COLO668 (cell line): ENCODE data around the gene ADAP2.
A peak's percentile ranks its signal among the peaks of the same experiment; 100 is the strongest.
"Not testable (repeated sequence)": the region's sequence is repeated elsewhere in the genome, so short reads cannot be mapped to it uniquely, and the experiment has no call there.

Source experiments
- DNase-seq: peaks from one replicate; lab custom pipeline; 2025; ENCODE audit not compliant: unreplicated experiment; lab: John Stamatoyannopoulos, UW

Gene ADAP2

DNA sequence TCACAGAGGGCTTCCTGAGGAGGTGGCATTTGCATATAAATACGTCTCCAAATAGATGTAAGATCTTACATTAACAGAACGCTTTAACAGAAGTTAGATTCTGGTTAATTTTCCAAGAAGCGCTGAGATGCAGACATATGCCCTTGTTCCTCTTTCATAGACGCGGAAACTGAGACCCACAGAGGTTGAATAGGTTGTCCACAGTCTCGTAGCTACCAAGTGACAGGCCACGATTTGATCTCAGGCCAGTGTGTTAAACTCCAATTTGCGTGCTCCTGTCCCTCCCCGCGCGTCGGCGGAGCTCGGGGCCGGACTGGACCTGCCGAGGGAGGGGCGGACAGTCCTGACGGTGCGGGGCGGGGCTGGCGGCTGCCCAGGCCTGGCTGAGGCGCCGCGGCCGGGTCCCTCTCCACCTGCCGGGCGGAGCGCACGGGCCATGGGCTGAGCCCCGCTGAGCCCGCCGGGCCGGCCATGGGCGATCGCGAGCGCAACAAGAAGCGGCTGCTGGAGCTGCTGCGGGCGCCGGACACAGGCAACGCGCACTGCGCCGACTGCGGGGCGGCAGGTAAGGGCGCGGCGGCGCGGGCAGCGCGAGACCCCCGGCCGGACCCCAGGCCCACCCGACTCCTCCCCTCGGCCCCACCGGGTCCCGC is at the start of gene ADAP2:
Gene ADAP2, plus strand, starts transcription at position 402 of the 653 bp plus-strand sequence. Its CDS starts 70 bp downstream, at position 472.
- peak; percentile 24 for DNase-seq

DNA sequence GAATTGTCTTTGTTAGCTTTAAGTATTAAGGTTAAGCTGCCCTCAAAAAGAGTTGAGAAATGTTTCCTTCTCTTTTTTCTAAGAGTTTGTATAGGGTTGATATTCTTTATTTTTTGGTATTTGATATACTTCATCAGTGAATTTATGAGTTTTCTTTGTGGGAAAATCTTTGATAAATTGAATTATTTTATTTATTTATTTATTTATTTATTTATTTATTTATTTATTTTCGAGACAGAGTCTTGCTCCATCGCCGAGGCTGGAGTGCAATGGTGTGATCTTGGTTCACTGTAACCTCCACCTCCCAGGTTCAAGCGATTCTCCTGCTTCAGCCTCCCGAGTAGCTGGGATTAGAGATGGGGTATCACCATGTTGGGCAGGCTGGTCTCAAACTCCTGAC is 35.6 kb upstream of the ADAP2 start:
- DNase-seq = no peak

- DNase-seq = no peak
Measured at GRCh38 chr17:30894236-30894635, 27.5 kb upstream of the ADAP2 start.

- no peak for DNase-seq
Measured at GRCh38 chr17:30897311-30897710, 24.4 kb upstream of the ADAP2 start.

- peak; percentile 13 for DNase-seq
Measured at GRCh38 chr17:30905742-30906100, 16.0 kb upstream of the ADAP2 start.

GRCh38 chr17:30906101-30906911 is 15.4 kb upstream of the ADAP2 start, which contains the start of gene TEFM:
TSS of gene TEFM (minus strand) at chr17:30906238. CDS start at chr17:30906198, 40 bp downstream.
- DNase-seq = peak; percentile 81

DNA sequence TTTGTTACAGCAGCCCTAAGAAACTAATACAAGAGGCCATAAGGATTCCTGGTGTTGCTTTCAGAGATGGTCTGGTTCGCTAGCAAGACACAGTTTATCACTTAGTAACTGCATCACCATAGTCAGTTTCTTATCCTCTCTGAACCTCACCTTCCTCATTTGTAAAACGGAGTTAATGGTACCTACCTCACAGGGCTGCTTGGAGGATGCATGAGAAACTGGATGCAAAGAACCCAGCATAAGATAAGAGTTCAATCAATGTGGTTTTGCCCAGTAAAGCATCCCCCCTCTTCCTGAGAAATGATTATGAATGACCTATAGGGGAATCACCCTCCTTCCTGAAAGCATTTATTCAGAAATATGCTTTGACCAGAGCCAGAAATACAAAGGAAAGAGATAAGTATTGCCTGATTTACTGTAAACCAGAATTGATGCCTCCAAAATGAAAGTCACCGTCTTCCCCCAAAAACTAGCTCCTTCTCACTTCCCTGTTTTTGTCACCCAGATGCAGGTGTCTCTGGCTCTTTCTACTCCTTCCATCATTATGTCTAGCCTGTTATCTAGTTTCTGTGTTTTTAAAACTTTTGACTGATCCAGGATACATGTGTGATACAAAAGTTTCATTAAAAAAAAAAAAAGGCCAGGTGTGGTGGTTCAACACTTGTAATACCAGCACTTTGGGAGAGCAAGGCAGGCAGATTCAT is 12.9 kb upstream of the ADAP2 start:
- no peak for DNase-seq

DNA sequence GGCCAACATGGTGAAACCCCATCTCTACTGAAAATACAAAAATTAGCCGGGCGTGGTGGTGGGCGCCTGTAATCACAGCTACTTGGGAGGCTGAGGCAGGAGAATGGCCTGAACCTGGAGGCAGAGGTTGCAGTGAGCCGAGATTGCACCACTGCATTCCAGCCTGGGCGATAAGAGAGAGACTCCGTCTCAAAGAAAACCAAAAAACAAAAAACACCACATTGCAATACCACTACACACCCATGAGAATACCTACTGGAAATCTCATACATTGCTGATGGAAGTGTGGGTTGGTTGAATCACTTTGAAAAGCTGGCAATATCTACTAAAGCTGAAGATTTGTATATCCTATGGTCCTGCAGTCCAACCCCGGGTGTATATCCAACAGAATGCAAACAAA is 11.6 kb upstream of the ADAP2 start:
- DNase-seq = not testable (repeated sequence)

GRCh38 chr17:30913955-30914354 is 7.8 kb upstream of the ADAP2 start:
- no peak for DNase-seq

DNA sequence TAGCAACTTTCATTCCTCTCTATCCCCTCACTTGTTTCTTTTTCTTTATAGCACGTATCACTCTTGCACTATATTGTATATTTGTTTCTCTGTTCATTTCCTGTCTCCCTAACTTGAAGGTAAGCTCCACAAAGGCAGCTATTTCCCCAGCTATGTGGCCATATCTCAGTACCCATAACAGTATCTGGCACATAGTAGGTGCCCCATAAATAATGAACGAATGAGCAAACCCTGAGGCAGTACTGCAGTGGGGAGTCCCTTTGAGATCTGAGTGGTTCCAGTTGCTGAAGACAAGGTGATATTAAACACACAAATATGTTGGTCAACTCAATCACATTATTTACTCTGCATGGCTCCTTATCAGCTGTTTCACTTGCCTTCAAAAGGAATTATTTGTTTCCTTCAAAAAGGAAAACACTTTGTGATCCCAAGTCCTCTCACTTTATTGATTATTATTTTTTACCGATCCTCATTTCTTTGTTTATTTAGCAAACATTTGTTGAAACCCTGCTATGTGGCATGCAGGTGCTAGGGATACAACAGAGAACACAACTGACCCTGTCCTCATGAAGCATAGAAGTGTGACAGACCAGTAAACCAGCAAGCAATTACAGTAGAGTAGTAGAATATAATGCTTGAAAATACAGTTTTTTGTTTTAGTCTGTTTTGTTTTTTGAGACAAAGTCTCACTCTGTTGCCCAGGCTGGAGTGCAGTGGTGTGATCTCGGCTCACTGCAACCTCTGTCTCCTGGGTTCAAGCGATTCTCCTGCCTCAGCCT is 5.7 kb upstream of the ADAP2 start:
- no peak for DNase-seq

DNA sequence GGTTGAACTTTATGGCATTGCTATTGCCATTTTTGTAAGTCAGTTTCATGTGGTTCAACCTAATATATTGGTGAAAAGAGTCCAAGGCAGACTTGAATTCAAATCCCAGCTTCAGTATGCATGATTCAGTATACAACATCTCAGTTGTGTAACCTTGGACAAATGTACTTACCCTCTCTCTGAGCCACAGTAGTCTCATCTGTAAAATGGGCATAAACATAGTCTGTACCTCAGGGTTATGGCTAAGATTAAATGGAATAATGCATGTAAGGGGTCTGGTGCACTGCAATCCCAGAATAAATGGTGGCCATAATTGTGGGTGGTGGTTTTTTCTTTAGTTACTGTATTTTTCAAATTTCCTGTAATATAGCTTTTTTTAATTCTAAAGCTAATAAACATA is 4.7 kb upstream of the ADAP2 start:
- DNase-seq = no peak

DNA sequence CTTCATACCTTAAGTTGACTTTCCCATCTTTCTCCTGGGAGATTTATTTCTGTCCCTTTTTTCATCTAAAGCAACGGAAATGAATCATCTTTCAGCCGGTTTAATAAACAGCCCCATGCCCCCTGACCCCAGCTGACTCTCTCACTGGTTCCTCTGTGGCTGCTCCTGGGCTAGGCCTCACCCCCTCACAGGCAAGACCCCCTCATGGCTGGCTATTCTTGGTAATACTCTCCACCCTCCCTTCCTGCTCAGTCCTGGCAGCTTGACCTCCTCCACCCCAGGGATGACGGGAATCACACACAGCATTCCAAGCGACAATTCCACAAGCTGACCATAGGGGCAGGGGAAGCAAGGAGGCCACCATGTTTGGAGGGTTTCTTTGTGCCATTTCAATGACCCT is 1.5 kb upstream of the ADAP2 start:
- DNase-seq = no peak

DNA sequence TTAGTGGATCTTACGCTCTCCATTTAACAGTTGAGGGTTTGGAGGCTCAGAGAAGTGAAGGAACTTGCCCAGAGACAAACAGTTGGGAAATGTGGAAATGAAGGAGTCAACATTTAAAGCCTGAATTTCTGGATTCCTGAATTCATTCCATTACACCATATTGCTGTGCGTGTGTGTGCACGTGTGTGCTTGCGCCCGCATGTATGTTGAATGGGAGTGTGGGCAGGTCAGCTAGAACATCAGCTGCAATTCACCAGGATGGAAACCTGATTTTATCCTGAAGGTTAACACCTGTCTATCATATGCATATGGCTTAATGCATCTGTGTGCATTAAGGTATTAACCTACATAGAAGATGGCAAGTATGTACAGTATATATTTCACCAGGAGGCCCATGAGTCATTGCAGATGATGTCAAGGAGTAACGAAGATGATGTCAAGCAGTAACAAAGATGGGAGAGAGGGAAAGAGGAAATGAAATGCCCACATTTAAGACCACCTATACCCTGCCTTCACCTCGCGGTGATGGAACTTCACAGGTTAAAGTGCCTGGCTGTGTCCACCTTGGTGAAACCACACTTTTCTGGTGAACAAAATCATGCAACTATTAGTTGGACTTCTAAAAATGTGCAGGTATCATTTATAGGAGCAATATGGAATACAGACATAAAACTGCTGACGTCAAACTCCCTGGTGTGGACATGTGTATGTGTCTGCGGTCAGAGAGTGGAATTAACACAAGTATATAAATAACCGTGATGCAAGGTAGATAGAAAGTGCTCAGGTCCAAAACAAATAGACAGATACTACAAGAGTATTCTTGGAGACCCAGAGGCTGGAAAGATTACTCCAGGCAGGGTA is 832 bp upstream of the ADAP2 start:
- DNase-seq = no peak

DNA sequence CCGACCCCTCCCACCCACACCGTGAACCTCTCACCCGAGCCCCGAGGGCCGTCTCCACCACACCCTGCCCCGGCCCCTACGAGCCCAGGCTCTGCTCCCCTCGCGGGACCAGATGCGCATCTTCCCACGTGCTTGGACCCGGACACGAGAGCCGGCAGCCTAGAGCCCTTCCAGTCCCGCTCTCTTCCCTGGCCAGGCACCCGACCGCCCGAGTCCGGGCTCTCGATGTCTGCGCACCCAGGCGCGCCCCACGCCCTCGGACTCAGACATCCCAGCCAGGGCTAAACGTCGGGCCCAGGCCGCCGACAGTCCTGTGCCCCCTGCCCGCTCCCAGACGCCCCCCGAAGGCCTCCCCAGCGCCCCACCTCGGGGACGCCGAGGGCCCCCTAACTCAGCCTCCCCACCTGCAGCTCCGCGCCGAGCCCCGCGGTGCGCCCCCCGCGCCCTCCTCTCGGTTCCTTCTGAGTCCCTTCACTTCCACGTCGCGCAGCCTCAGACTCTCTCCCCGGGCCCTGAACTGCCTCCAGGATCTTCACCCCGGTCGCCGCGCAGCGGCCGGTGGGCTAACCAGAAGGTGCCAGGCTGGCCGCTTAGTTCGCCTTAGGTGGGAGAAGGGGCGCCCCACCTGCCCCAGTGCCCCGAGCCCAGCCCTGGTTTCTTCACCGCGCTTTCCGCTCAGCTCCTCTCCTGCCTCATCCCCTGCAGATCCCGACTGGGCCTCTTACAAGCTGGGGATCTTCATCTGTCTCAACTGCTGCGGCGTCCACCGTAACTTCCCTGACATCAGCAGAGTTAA is 688 bp downstream of the ADAP2 start:
- no peak for DNase-seq

DNA sequence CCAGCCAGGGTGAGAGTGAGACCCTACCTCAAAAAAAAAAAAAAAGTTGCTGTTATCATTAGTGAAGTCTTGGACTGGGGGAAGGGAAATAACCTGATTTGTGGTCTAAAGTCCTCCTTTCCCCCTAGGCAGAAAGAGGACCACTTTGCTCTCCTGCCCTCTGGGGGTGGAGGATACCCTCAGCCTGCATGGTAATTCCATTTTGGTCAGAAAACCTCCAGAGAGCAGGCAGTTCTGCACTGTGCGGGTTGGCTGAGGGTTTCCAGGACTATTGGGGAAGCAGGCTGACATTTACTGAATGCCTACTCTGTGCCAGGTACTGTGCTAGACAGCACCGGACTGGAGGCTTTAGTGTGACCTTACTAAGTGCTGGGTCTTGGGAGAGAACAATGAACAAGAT is 2.6 kb downstream of the ADAP2 start:
- DNase-seq = no peak

DNA sequence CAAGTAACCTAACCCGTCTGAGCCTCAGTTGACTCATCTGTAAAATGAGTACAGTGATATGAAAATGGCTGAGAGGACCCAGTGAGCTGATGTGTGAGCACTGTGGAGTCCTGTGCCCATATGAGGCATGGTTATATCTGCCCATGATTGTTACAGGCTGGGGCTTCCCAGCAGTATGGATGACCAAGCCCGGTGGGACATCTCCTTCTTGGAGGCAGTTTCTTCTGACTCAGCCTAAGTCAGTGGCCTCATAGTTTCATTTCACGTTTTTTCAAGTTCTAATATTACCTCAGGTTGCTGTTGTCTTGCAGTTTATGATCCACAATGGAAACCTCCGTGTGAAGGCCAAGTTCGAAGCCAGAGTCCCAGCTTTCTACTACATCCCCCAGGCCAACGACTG is 4.8 kb downstream of the ADAP2 start:
- DNase-seq = no peak

DNA sequence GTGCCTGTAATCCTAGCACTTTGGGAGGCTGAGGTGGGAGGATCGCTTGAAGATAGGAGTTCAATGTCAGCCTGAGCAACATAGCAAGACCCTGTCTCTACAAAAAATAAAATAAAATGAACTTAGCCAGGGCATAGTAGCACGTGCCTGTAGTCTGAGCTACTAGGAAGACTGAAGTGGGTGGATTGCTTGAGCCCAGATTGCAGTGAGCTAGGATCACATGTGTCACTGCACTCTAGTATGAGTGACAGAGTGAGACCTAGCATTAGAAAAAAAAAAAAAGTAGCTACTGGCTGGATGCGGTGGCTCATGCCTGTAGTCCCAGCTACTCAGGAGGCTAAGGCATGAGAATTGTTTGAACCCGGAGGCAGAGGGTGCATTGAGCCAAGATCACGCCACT is 6.0 kb downstream of the ADAP2 start:
- no peak for DNase-seq

- no peak for DNase-seq
Measured at GRCh38 chr17:30928584-30928983, 6.8 kb downstream of the ADAP2 start.

- no peak for DNase-seq
Measured at GRCh38 chr17:30929081-30929633, 7.4 kb downstream of the ADAP2 start.
